ENCODE results near the gene CNEP1R1.

DNA sequence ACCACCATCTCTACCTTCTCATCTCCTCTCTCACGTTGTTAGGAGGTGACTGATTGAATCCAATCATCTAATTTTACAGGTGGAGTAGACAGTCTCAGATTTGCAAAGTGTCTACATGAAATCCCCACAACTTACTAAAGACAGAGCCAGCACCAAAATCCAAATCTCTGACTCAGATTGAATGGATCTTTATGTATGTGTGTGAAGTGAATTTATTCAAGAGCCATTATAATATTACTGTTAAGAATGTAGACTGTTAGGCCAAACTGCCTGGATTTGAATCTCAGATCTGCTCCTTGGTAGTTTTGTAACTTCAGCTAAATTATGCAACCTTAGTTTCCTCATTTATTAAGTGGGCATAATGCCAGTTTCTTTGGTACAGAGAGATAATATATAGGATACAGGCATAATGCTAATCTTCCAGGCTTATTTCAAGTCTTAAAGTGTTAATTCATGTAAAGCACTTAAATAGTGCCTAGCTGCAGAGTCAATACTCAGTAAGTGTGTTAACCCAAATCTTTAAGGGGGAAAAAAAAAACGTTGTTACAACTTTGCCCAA lies 12.7 kb downstream of the CNEP1R1 start:
- TF ChIP-seq SMC3 (IDR thresholded peaks at IDR 0.05; ENCODE audit: borderline replicate concordance, low read length) = no peak
- TF ChIP-seq, protein P1, sequence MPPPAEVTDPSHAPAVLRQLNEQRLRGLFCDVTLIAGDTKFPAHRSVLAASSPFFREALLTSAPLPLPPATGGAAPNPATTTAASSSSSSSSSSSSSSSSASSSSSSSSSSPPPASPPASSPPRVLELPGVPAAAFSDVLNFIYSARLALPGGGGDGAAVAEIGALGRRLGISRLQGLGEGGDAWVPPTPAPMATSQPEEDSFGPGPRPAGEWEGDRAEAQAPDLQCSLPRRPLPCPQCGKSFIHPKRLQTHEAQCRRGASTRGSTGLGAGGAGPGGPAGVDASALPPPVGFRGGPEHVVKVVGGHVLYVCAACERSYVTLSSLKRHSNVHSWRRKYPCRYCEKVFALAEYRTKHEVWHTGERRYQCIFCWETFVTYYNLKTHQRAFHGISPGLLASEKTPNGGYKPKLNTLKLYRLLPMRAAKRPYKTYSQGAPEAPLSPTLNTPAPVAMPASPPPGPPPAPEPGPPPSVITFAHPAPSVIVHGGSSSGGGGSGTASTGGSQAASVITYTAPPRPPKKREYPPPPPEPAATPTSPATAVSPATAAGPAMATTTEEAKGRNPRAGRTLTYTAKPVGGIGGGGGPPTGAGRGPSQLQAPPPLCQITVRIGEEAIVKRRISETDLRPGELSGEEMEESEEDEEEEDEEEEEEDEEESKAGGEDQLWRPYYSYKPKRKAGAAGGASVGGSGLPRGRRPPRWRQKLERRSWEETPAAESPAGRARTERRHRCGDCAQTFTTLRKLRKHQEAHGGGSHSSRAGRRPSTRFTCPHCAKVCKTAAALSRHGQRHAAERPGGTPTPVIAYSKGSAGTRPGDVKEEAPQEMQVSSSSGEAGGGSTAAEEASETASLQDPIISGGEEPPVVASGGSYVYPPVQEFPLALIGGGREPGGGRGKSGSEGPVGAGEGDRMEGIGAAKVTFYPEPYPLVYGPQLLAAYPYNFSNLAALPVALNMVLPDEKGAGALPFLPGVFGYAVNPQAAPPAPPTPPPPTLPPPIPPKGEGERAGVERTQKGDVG (CRISPR knock-in tag; IDR thresholded peaks at IDR 0.05) = no peak
- TF ChIP-seq, protein P2, sequence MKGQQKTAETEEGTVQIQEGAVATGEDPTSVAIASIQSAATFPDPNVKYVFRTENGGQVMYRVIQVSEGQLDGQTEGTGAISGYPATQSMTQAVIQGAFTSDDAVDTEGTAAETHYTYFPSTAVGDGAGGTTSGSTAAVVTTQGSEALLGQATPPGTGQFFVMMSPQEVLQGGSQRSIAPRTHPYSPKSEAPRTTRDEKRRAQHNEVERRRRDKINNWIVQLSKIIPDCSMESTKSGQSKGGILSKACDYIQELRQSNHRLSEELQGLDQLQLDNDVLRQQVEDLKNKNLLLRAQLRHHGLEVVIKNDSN (IDR thresholded peaks at IDR 0.05; ENCODE audit: borderline replicate concordance, extremely low read length, insufficient read depth, low read depth, low read length) = no peak
- TF ChIP-seq POLR2AphosphoS2 (IDR thresholded peaks at IDR 0.05; ENCODE audit: low read depth, low read length) = no peak
